GM19239 (cell line): ENCODE data around the gene GKN1.

Experiments
- DNase-seq: peaks from one replicate; pipeline ENCODE4 v3.0.0; 2011; ENCODE audit warnings: low spot score; ENCODE audit not compliant: insufficient read length
- FAIRE-seq: peaks from 2 replicates; lab custom pipeline; 2011; peaks lifted over from hg19 to GRCh38; lab: Jason Lieb, UNC

Gene GKN1, protein sequence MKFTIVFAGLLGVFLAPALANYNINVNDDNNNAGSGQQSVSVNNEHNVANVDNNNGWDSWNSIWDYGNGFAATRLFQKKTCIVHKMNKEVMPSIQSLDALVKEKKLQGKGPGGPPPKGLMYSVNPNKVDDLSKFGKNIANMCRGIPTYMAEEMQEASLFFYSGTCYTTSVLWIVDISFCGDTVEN

GRCh38 chr2:68974251-68974650 is at the start of gene GKN1:
GKN1 (plus strand) TSS chr2:68974636; CDS start chr2:68974678, 42 bp downstream.
- DNase-seq (no peak), FAIRE-seq (no peak)

- peak; percentile 34 for DNase-seq
- peak; percentile 93 for FAIRE-seq
Measured at GRCh38 chr2:68925295-68925896, 49.0 kb upstream of the GKN1 start.

DNA sequence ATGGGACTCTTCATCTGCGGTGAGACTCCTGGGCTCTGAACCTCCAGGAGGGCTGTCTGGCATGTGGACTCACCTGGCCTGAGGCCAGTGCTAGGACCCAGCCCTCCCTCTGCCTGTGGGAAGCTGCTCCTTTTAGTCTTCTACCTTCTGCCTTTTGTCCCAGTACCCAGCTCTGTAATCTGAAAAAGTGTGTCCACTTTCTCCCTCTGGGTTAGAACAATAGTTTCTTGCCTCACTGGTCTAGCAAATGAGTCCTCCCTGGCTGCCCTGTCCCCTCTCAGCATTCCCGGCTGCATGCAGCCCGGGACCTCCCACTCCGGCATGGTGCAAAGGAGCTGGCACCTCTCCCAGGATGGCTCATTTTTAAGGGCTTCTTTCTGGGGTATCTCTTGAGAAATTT is 47.6 kb upstream of the GKN1 start:
- DNase-seq = no peak
- FAIRE-seq = no peak

DNA sequence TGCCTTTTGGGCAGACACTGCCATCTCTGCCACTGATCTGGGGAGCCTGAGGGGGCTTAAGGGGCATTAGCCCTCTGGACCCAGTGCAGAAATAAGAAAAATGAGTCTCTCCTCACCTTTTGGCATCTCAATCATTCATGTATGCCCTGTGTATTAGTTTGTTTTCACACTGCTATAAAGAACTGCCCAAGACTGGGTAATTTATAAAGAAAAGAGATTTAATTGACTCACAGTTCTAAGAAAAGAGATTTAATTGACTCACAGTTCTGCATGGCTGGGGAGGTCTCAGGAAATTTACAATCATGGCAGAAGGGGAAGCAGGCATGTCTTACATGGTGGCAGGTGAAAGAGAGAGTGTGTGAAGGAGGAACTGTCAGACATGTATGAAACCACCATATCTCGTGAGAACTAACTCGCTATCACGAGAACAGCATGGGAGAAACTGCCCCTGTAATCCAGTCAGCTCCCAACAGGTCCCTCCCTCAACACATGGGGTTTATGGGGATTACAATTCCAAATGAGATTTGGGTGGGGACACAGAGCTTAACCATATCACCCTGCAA is 43.2 kb upstream of the GKN1 start:
- no peak for FAIRE-seq

DNA sequence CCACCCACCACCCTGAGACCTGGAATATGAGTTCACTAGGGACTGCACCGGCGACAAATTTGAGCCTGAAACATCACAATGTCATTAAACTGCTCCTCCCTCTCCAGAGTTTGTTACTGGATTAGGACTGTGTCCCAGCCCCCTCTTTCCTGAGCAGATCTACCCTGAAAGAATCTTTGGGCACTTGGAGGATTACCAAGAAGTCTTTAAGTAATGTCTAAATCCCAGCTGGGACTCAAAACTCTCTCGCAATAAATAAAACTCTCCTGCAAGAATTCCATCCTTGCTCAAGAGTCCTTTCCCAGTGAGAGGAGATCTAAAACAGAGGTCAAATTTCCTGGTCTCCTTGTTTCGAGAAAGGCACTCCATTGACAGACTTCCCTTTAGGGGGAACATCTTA is 42.6 kb upstream of the GKN1 start:
- FAIRE-seq (no peak), DNase-seq (no peak)

More for the DNA sequence above, 43.2 kb upstream of the GKN1 start:
- no peak for DNase-seq

DNA sequence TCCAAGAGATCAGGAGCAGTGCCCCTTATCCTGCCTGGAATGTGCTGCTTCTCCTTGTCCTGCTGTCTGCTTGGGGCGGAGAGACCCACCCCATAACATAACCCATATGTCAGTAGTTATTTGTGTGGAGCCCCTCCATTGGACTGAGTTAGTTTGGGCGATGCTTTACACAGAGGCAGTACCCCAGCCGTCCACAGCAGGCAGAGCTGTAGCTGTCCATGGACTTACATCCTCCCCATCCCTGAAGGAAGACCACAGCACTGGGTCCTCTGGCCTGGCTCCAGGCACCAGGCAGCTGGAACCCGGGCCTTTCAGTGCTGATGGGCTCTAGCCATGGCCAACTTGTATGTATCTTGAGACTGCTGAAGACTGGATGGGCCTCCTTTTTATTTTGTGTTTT is 42.0 kb upstream of the GKN1 start:
- DNase-seq = no peak
- FAIRE-seq = no peak

DNA sequence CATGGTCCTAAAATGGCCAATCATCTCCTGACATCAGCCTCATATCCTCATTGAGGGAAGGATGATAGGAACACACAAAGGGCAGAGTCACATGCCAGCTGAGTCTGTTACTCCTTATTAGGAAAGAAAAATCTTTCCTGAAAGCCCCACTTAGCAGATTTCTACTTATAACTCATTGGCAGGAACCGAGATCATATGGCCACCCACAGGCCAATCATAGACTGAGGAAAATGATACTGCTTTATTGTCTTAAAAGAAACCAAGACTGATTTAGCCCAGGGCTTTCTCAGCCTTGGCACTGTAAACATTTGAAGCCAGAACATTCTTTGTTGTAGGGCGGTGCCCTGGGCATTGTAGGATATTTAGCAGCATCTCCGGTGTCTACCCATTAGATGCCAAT is 40.4 kb upstream of the GKN1 start:
- DNase-seq (no peak), FAIRE-seq (no peak)

DNA sequence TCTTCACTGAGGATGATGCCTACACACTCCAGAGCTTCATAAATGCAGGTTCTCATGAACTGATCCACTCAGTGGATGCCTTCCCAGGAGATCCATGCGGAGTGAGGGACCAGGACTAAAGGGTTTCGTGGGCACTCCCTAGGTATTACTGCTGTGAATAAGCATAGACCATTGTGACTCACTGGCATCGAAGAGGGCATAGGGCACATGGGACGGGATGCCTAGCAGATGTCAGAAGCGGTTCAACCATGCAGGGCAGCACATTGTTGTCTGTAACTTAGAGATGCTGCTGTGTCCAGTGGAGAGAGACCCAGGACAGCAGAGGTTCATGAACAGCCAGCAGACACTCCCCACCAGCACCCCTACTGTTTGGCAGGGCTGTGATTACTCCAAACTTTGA is 39.0 kb upstream of the GKN1 start:
- no peak for FAIRE-seq
- DNase-seq = no peak

DNA sequence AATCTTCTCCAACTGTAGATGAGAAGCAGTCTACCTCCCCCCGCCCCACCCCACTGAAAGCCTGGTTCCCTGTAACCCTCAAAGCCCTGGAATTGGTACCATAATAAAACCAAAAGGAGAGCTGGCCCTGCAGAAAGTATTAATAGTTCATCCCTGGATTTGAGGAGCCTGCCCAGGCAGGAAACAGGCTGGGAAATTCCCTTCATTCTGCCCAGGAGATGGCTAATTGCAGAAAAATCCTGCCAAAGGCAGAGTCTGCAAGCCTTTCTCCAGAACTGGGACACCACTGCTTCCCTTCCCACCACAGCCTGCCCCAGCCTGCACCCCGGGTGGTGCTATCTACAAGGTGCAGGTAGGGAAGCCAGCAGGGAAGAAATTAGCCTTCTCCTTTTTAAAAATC is 38.0 kb upstream of the GKN1 start:
- no peak for FAIRE-seq
- DNase-seq = no peak

DNA sequence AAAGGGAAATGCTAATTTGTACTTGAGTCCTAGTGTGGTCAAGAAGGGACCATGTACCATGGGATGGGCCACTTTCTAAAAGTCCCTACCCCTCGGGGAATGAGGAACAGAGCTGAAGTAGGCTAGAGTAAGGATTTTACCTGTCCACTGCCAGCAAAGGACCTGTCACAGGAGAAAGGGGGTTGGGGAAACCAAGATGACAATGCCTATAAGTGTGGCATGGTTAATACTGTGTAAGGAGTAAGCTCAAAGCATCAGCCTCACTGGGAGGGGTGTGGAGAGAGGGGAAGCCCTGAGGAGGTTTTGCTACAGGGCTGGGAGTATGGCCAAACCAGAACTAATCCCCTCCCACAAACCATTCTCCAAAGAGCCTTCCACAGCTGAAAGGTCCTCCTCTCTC is 37.5 kb upstream of the GKN1 start:
- DNase-seq (no peak), FAIRE-seq (no peak)

- no peak for DNase-seq
- FAIRE-seq = no peak
Measured at GRCh38 chr2:68937346-68938055, 36.9 kb upstream of the GKN1 start.

DNA sequence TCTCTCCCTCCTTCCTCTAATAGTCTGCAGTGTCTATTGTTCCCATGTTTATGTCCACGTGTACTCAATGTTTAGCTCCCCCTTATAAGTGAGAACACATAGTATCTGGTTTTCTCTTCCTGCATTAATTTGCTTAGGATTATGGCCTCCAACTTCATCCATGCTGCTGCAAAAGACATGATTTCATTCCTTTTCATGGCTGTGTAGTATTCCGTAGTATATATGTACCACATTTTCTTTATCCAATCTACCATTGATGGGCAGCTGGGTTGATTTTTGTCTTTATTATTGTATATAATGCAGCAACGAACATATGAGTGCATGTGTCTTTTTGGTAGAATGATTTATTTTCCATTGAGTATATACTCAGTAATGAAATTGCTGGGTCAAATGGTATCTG is 35.5 kb upstream of the GKN1 start:
- FAIRE-seq (no peak), DNase-seq (no peak)

DNA sequence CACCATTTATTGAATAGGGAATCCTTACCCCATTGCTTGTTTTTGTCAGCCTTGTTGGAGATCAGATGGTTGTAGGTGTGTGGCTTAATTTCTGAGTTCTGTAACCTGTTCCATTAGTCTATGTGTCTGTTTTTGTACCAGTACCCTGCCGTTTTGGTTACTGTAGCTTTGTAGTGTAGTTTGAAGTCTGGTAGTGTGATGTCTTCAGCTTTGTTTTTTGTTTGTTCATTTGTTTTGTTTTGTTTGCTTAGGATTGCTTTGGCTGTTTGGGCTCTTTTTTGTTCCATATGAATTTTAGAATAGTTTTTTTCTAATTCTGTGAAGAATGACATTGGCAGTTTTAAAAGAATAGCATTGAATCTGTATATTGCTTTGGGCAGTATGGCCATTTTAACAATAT is 34.5 kb upstream of the GKN1 start:
- no peak for FAIRE-seq
- no peak for DNase-seq

DNA sequence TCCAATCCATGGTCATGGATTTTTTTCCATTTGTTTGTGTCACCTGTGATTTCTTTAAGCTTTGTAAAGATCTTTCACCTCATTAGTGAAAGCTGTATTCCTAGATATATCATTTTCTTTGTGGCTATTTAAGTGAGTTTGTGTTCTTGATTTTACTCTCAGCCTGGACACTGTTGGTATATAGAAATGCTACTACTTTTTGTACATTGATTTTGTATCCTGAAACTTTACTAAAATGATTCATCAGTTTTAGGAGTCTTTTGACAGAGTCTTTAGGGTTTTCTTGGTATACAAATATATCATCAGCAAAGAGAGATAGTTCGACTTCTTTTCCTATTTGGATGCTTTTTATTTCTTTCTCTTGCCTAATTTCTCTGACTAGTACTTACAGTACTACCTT is 34.1 kb upstream of the GKN1 start:
- no peak for DNase-seq
- FAIRE-seq = no peak

DNA sequence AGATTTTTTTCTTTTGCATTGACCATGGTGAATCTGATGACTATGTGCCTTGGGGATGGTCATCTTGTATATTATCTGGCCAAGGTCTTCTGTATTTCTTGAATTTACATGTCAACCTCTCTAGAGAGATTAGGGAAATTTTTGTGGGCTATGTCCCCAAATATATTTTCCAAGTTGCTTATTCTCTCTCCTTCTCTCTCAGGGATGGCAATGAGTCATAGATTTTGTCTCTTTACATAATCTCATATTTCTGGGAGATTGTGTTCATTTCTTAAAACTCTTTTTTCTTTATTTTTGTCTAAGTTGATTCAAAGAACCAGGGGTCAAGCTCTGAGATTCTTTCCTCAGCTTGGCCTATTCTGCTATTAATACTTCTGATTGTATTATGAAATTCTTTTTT is 31.6 kb upstream of the GKN1 start:
- no peak for FAIRE-seq
- DNase-seq = no peak

GRCh38 chr2:68943581-68944568 is 30.6 kb upstream of the GKN1 start:
- DNase-seq = peak; percentile 37
- peak; percentile 93 for FAIRE-seq

GRCh38 chr2:68946117-68946516 is 28.3 kb upstream of the GKN1 start:
- DNase-seq (no peak), FAIRE-seq (no peak)

DNA sequence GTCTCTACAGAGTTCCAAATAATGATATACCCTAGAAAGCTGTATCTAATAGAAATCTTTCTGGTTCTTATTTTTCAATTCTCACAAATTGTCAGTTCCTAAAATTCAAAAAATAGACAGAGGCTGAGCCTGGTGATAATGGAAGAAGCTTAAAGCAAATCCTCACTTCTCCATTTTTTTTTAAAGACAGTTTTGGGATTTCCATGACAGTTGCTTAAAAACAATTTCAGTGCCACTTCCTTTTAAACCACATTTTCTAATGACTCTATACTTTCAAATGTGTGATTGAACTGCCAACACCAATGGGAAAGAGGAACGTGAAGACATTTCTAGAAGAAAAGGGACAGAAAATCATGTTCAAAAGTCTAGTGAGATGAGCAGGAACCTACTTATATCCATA is 25.7 kb upstream of the GKN1 start:
- DNase-seq = no peak
- FAIRE-seq = no peak

DNA sequence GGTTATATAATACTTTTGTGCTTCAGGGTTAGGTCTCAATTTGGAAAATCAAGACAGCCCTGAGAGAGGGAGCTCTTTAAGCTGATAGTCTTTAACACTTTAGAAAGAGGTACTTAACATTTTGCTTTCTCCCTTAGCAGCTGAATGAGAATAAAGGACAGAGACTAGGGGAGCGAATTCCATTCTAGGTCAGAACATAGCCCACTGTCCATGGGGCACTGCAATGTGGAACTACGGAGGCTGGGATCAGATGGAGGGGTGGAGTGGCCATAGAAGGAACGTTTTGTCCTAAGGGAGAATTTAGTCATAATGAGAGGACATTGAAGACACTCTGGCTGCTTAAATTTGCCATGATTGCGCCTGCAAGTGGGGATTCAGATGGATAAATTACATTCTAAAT is 22.5 kb upstream of the GKN1 start:
- DNase-seq (no peak), FAIRE-seq (no peak)

DNA sequence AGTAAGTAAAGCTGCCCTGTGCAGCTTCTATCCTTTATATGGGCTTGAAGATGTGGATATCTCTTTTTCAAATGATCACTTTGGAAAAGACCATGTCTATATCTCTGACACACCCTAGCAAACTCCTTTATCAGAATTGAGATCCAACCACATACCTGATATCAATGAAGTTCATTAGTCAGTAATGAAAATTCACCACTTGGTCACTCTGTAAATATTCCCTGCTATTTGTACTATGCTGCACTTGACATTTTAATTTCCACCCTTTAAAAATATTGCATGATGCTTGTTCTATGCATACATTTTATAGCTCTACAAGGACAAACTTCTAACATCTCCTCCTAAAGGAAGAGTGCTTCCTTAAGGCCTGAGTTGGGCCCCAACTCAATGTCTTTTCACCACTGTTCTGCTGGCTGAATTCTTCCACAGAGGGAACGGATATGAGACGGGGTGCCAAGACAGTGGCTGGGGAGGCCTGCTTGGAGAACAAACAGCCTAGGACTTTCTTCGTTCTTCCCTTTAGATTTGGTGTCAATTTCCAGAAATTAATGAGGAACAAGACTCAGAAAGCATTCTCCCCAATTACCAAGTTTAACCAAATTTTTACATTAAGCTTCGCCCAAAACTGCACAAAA is 21.4 kb upstream of the GKN1 start, which contains the start of gene GKN2:
GKN2 (minus strand) TSS at position 7 of the 635 bp plus-strand sequence. CDS start 32 bp downstream, outside the sequence.
- FAIRE-seq (no peak), DNase-seq (no peak)
